OCI-LY1 (cell line): ENCODE data around the gene NPAT.

ENCODE experiments used
- H2AFZ ChIP-seq: fragments of 200-600 bp; sonication (generic), shearing (Covaris generic); 2 replicates; pipeline ENCODE4 v1.6.0; 2014; ENCODE audit warnings: antibody characterized with exemption, mild to moderate bottlenecking, low read length
- H3F3A ChIP-seq: fragments of 200-600 bp; sonication (generic), shearing (Covaris generic); 2 replicates; pipeline ENCODE4 v1.6.0; 2014; ENCODE audit warnings: mild to moderate bottlenecking, antibody characterized with exemption, low read length, moderate library complexity; ENCODE audit not compliant: insufficient read depth
- H3K27ac ChIP-seq: fragments of 200-600 bp; sonication (generic); 2 replicates; pipeline ENCODE4 v1.5.1; 2014; ENCODE audit warnings: low read length, mixed run types, mild to moderate bottlenecking, low read depth; ENCODE audit not compliant: poor library complexity, severe bottlenecking
- H3K27me3 ChIP-seq: fragments of 200-600 bp; sonication (generic); 2 replicates; pipeline ENCODE4 v1.6.0; 2014; ENCODE audit warnings: antibody characterized with exemption, mild to moderate bottlenecking, low read length, moderate library complexity; ENCODE audit not compliant: insufficient read depth
- H3K36me3 ChIP-seq: fragments of 200-600 bp; sonication (generic); 2 replicates; pipeline ENCODE4 v1.6.1; 2014; ENCODE audit warnings: mild to moderate bottlenecking, antibody characterized with exemption, low read length, moderate library complexity, mixed read lengths; ENCODE audit not compliant: insufficient read depth
- H3K4me1 ChIP-seq: fragments of 200-600 bp; sonication (generic); 2 replicates; pipeline ENCODE4 v1.5.1; 2014; ENCODE audit warnings: mild to moderate bottlenecking, low read length, moderate library complexity; ENCODE audit not compliant: insufficient read depth, severe bottlenecking
- H3K4me2 ChIP-seq: fragments of 200-600 bp; sonication (generic), shearing (Covaris generic); 2 replicates; pipeline ENCODE4 v1.6.1; 2014; ENCODE audit warnings: low read length
- H3K4me3 ChIP-seq: fragments of 200-600 bp; sonication (generic); 2 replicates; pipeline ENCODE4 v1.5.1; 2014; ENCODE audit warnings: low read length, low read depth, mild to moderate bottlenecking, mixed read lengths; ENCODE audit not compliant: poor library complexity, severe bottlenecking
- H3K79me2 ChIP-seq: fragments of 200-600 bp; shearing (Covaris generic); 2 replicates; pipeline ENCODE4 v1.6.1; 2016; ENCODE audit warnings: mixed run types, low read length, mixed read lengths; ENCODE audit not compliant: insufficient read depth
- H3K9ac ChIP-seq: fragments of 200-600 bp; sonication (generic), shearing (Covaris generic); 2 replicates; pipeline ENCODE4 v1.6.1; 2014; ENCODE audit warnings: mild to moderate bottlenecking, low read length, mixed read lengths
- H3K9me2 ChIP-seq: fragments of 200-600 bp; sonication (generic), shearing (Covaris generic); 2 replicates; pipeline ENCODE4 v1.6.1; 2014; ENCODE audit warnings: low read depth, mild to moderate bottlenecking, low read length, mixed read lengths
- H3K9me3 ChIP-seq: fragments of 200-600 bp; shearing (Covaris generic); 2 replicates; pipeline ENCODE4 v1.6.1; 2014; ENCODE audit warnings: low read length, mixed read lengths
- H4K20me1 ChIP-seq: fragments of 200-600 bp; sonication (generic), shearing (Covaris generic); 2 replicates; pipeline ENCODE4 v1.6.0; 2016; ENCODE audit warnings: mild to moderate bottlenecking, low read length; ENCODE audit not compliant: insufficient read depth
- EZH2 ChIP-seq: fragments of 200-600 bp; sonication (generic), shearing (Covaris generic); IDR thresholded peaks from 2 replicates; pipeline ENCODE4 v1.8.0; 2017; ENCODE audit warnings: borderline replicate concordance, mixed run types, mild to moderate bottlenecking, antibody characterized with exemption, low read length, moderate library complexity, mixed read lengths
- TF ChIP-seq, protein P1 (sequence below): fragments of 200-600 bp; sonication (generic), shearing (Covaris generic); IDR thresholded peaks from 2 replicates; pipeline ENCODE4 v1.5.1; 2017; ENCODE audit warnings: mild to moderate bottlenecking, antibody characterized with exemption, low read length, moderate library complexity, mixed read lengths

NPAT gene

DNA sequence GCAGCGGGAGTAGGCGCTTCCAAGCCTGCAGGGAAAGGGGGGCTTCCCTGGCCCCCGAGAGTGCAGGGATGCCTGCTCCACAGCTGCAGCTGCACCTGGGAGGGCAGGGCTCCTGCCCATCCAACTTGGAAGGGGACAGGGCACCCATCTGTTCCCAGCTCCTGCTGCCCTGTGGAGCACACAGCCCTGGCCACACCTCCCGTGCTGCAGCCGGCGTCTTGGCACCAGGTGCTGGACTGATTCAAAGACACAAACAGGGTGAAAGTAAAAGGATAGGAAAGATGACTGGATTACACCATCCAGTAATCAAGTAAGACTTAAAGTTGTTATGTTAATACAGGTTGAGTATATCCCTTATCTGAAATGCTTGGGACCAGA lies 14.8 kb downstream of the NPAT start:
- Histone ChIP-seq H3F3A (no peaks in the 10 kb centered on the region), H3K4me3 (no peak overlapping the region), H3K9ac (no peak overlapping the region), H3K27ac (no peak overlapping the region), H4K20me1 (no peaks in the 10 kb centered on the region), H3K9me3 (peaks cover 42% of the 10 kb centered on the region), H2AFZ (no peak overlapping the region), H3K4me1 (no peaks in the 10 kb centered on the region), H3K4me2 (no peak overlapping the region), H3K36me3 (peaks cover 99% of the 10 kb centered on the region), H3K79me2 (peaks cover 43% of the 10 kb centered on the region), H3K27me3 (no peaks in the 10 kb centered on the region), H3K9me2 (no peaks in the 10 kb centered on the region)
- TF ChIP-seq EZH2: no peak
- TF ChIP-seq, protein P1, sequence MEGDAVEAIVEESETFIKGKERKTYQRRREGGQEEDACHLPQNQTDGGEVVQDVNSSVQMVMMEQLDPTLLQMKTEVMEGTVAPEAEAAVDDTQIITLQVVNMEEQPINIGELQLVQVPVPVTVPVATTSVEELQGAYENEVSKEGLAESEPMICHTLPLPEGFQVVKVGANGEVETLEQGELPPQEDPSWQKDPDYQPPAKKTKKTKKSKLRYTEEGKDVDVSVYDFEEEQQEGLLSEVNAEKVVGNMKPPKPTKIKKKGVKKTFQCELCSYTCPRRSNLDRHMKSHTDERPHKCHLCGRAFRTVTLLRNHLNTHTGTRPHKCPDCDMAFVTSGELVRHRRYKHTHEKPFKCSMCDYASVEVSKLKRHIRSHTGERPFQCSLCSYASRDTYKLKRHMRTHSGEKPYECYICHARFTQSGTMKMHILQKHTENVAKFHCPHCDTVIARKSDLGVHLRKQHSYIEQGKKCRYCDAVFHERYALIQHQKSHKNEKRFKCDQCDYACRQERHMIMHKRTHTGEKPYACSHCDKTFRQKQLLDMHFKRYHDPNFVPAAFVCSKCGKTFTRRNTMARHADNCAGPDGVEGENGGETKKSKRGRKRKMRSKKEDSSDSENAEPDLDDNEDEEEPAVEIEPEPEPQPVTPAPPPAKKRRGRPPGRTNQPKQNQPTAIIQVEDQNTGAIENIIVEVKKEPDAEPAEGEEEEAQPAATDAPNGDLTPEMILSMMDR: no peak

DNA sequence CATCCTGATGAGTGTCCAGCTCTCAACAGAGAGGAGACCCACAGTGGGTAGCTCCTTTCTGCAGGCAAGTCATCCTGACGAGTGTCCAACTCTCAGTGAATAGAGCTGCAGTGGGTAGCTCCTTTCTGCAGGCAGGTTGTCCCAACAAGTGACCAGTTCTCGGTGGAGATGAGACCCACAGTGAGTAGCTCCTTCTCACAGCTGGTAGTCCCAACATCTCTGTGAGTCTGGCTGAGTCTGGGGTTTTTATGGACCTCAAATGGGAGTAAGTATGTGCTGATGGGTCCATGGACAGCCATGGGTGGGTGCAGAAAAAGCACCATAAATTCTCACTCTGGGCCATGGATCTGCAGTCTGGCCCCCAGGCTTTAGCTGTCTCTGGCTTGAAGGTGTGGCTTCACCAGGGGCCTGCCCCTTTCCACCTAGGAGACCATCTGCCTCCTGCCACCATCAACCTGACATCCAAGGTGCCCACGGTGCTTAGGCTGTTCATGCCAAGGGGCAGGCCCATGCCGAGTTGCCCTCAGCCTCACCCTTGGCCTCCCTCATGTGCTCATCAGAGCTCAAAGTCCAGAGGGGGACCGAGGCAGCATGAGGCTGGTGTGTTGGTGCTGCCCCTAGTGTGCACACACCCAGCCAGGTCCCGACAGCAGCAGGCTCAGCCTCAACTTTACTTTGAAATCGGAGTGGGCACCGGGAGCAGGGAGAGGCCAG lies 15.3 kb downstream of the NPAT start:
- Histone ChIP-seq H3K9me3 (peaks cover 42% of the 10 kb centered on the region), H4K20me1 (no peaks in the 10 kb centered on the region), H3K4me3 (no peak overlapping the region), H3K9ac (no peak overlapping the region), H3K27me3 (no peaks in the 10 kb centered on the region), H3K27ac (no peak overlapping the region), H3K9me2 (no peaks in the 10 kb centered on the region), H3K79me2 (peaks cover 42% of the 10 kb centered on the region), H3F3A (no peaks in the 10 kb centered on the region), H3K4me2 (no peak overlapping the region), H2AFZ (no peak overlapping the region), H3K36me3 (peaks cover 99% of the 10 kb centered on the region), H3K4me1 (no peaks in the 10 kb centered on the region)
- no peak for TF ChIP-seq EZH2
- TF ChIP-seq, protein P1: no peak

DNA sequence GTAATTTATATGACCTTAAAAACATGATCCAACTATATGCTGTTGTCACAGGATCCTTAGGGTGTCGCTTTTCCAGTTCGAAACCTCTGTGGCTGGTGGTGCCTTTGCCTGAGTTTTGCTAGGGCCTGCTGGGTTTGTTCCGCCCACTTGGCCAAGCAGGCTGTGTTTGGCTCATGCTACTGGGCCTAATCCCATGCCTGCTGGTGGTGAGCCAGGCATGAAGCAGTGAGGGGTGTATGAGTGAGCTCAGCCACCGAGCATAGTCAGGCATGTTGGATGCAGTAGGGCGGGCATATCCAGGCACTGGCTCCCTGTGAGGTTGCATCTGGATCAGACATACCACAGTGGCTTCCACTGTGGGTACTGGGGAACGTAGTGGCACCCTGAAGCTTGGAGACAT lies 16.3 kb downstream of the NPAT start:
- Histone ChIP-seq H3K4me3 (no peak overlapping the region), H2AFZ (no peak overlapping the region), H3K27ac (no peak overlapping the region), H3K79me2 (peaks cover 39% of the 10 kb centered on the region), H3K4me1 (no peaks in the 10 kb centered on the region), H3K9me3 (peaks cover 42% of the 10 kb centered on the region), H3K4me2 (no peak overlapping the region), H4K20me1 (no peaks in the 10 kb centered on the region), H3K9ac (no peak overlapping the region), H3K36me3 (peaks cover 99% of the 10 kb centered on the region), H3F3A (no peaks in the 10 kb centered on the region), H3K9me2 (no peaks in the 10 kb centered on the region), H3K27me3 (no peaks in the 10 kb centered on the region)
- no peak for TF ChIP-seq EZH2
- TF ChIP-seq, protein P1: no peak
